ENCODE measurements around the gene MTCH2. TPM values are rescaled to one million over a fixed set of nuclear protein-coding genes. Genes with fewer than 3 reads are reported as not detected.

MTCH2 gene
- total RNA-seq, 1 donor from 2014 or later = 131 TPM

- no peak for DNase-seq (ENCODE audit: low read depth)
- no peak overlapping the region for H3K4me3 ChIP-seq (ENCODE audit: low read depth, low read length)
- no peak for TF ChIP-seq CTCF (IDR thresholded peaks at IDR 0.05; ENCODE audit: insufficient read depth, low read length, poor library complexity, severe bottlenecking)
- H3K36me3 ChIP-seq (ENCODE audit: control insufficient read depth, insufficient read depth, low read length) = no peaks in the 10 kb centered on the region
- no peaks in the 10 kb centered on the region for H3K27me3 ChIP-seq (ENCODE audit: control insufficient read depth, insufficient read depth, low read length)
These were observed 10.9 kb downstream of the MTCH2 start for GRCh38 chr11:47631473-47631872.

GRCh38 chr11:47628026-47628425 is 14.3 kb downstream of the MTCH2 start:
- peaks cover 1% of the 10 kb centered on the region for H3K36me3 ChIP-seq (ENCODE audit: control insufficient read depth, insufficient read depth, low read length)
- no peaks in the 10 kb centered on the region for H3K27me3 ChIP-seq (ENCODE audit: control insufficient read depth, insufficient read depth, low read length)
- no peak for DNase-seq (ENCODE audit: low read depth)
- TF ChIP-seq CTCF (IDR thresholded peaks at IDR 0.05; ENCODE audit: insufficient read depth, low read length, poor library complexity, severe bottlenecking) = no peak
- no peak overlapping the region for H3K4me3 ChIP-seq (ENCODE audit: low read depth, low read length)

- no peak overlapping the region for H3K4me3 ChIP-seq (ENCODE audit: low read depth, low read length)
- H3K27me3 ChIP-seq (ENCODE audit: control insufficient read depth, insufficient read depth, low read length) = no peaks in the 10 kb centered on the region
- no peak for DNase-seq (ENCODE audit: low read depth)
- TF ChIP-seq CTCF (IDR thresholded peaks at IDR 0.05; ENCODE audit: insufficient read depth, low read length, poor library complexity, severe bottlenecking) = no peak
- peaks cover 2% of the 10 kb centered on the region for H3K36me3 ChIP-seq (ENCODE audit: control insufficient read depth, insufficient read depth, low read length)
These were observed 16.1 kb downstream of the MTCH2 start for GRCh38 chr11:47626234-47626633.

- Histone ChIP-seq H3K4me3 (ENCODE audit: low read depth, low read length) (no peak overlapping the region), H3K27me3 (ENCODE audit: control insufficient read depth, insufficient read depth, low read length) (no peaks in the 10 kb centered on the region), H3K36me3 (ENCODE audit: control insufficient read depth, insufficient read depth, low read length) (peaks cover 2% of the 10 kb centered on the region)
- no peak for TF ChIP-seq CTCF (IDR thresholded peaks at IDR 0.05; ENCODE audit: insufficient read depth, low read length, poor library complexity, severe bottlenecking)
- DNase-seq (ENCODE audit: low read depth) = no peak
These were observed 21.5 kb downstream of the MTCH2 start for GRCh38 chr11:47620836-47621378.

GRCh38 chr11:47617417-47617809 is 24.9 kb downstream of the MTCH2 start:
- no peak for DNase-seq (ENCODE audit: low read depth)
- Histone ChIP-seq H3K4me3 (ENCODE audit: low read depth, low read length) (no peak overlapping the region), H3K27me3 (ENCODE audit: control insufficient read depth, insufficient read depth, low read length) (no peaks in the 10 kb centered on the region), H3K36me3 (ENCODE audit: control insufficient read depth, insufficient read depth, low read length) (peaks cover 1% of the 10 kb centered on the region)
- no peak for TF ChIP-seq CTCF (IDR thresholded peaks at IDR 0.05; ENCODE audit: insufficient read depth, low read length, poor library complexity, severe bottlenecking)

GRCh38 chr11:47616726-47617416 is 25.5 kb downstream of the MTCH2 start:
- peak; percentile 82 for TF ChIP-seq CTCF (IDR thresholded peaks at IDR 0.05; ENCODE audit: insufficient read depth, low read length, poor library complexity, severe bottlenecking)
- H3K27me3 ChIP-seq (ENCODE audit: control insufficient read depth, insufficient read depth, low read length) = no peaks in the 10 kb centered on the region
- peaks cover 1% of the 10 kb centered on the region for H3K36me3 ChIP-seq (ENCODE audit: control insufficient read depth, insufficient read depth, low read length)

More at GRCh38 chr11:47616726-47617416, 25.5 kb downstream of the MTCH2 start:
- no peak for DNase-seq (ENCODE audit: low read depth)
- no peak overlapping the region for H3K4me3 ChIP-seq (ENCODE audit: low read depth, low read length)

Data from kidney epithelial cell (primary cell).